ENCODE measurements around the gene DSCAML1. TPM values are rescaled to one million over a fixed set of nuclear protein-coding genes. Genes with fewer than 3 reads are reported as not detected.

Gene DSCAML1
- total RNA-seq, 1 experiment from 2014 or later = 0.15 TPM

GRCh38 chr11:117509543-117509942, 287.5 kb downstream of the DSCAML1 start:
- Histone ChIP-seq H4K5ac (ENCODE audit: insufficient read length, low read depth, low read length) (no peak overlapping the region), H3K79me1 (ENCODE audit: insufficient read depth, low read depth, low read length, poor library complexity, severe bottlenecking) (no peaks in the 10 kb centered on the region), H3K4me1 (ENCODE audit: insufficient read depth, low read length) (peaks cover 11% of the 10 kb centered on the region; the same call in 1 of the 2 replicates), H2BK5ac (ENCODE audit: insufficient read length, low read length) (no peak overlapping the region), H2AFZ (ENCODE audit: low read length) (no peak overlapping the region), H4K8ac (replicated peaks; ENCODE audit: insufficient read length, low read depth, low read length) (no peak overlapping the region), H3K79me2 (ENCODE audit: insufficient read depth, low read length) (no peaks in the 10 kb centered on the region), H3K23ac (ENCODE audit: insufficient read length, low read depth, low read length) (no peak overlapping the region), H2AK5ac (ENCODE audit: insufficient read length, low read length) (no peak overlapping the region), H2BK12ac (ENCODE audit: insufficient read length, low read depth, low read length) (no peak overlapping the region), H3K18ac (ENCODE audit: insufficient read length, low read depth, low read length) (no peak overlapping the region), H3K4me2 (ENCODE audit: insufficient read depth, insufficient read length, low read length) (no peak overlapping the region), H3K27me3 (ENCODE audit: insufficient read depth, low read length) (no peaks in the 10 kb centered on the region), H3K9ac (ENCODE audit: extremely low read depth, insufficient read length, low read length) (no peak overlapping the region), H2BK120ac (ENCODE audit: low read depth, low read length, poor library complexity, severe bottlenecking) (no peak overlapping the region), H3T11ph (ENCODE audit: low read length) (no peak overlapping the region), H3K56ac (ENCODE audit: insufficient read length, low read depth, low read length) (no peak overlapping the region), H2BK15ac (ENCODE audit: low read depth, low read length) (no peak overlapping the region), H4K91ac (ENCODE audit: insufficient read length, low read depth, low read length) (no peak overlapping the region), H4K20me1 (ENCODE audit: control insufficient read depth, insufficient read depth, insufficient read length) (no peaks in the 10 kb centered on the region), H3K4ac (ENCODE audit: low read depth, low read length) (no peak overlapping the region), H3K27ac (ENCODE audit: insufficient read length, low read depth, low read length) (no peak overlapping the region), H3K23me2 (ENCODE audit: insufficient read length, low read depth, low read length, poor library complexity, severe bottlenecking) (no peaks in the 10 kb centered on the region), H3K9me3 (ENCODE audit: control insufficient read depth, low read depth, low read length) (no peaks in the 10 kb centered on the region), H2BK20ac (ENCODE audit: low read depth, low read length, poor library complexity, severe bottlenecking) (no peak overlapping the region), H3K14ac (ENCODE audit: insufficient read depth, low read length) (no peak overlapping the region)
- Mint-ChIP-seq H3K27me3 (ENCODE audit: low read depth) (peaks cover 12% of the 10 kb centered on the region), H3K4me3 (no peak overlapping the region), H3K9me3 (no peaks in the 10 kb centered on the region), H3K36me3 (ENCODE audit: insufficient read depth in 1 of 3, low read depth in 3 of 3) (no peaks in the 10 kb centered on the region), H3K4me1 (peaks cover 30 to 35% of the 10 kb centered on the region in 2 experiments), H3K27ac (no peak overlapping the region)
- no CpG with 5 or more reads among the region's 8 CpGs for WGBS (ENCODE audit: extremely low coverage, insufficient read length, low lambda C conversion rate)
- no peak for DNase-seq
- TF ChIP-seq CTCF (conservative IDR thresholded peaks at IDR 0.05) = peak; percentile 24; the same call in 1 of the 3 replicates

All from H9 (cell line).